DMS53 treated with DMSO at 0.1 percent for 48 hours (cell line): ENCODE measurements around the gene EIF4E1B.

ENCODE experiments used
- DNase-seq: peaks from one replicate; lab custom pipeline; 2025; ENCODE audit not compliant: unreplicated experiment; lab: John Stamatoyannopoulos, UW

EIF4E1B gene

DNA sequence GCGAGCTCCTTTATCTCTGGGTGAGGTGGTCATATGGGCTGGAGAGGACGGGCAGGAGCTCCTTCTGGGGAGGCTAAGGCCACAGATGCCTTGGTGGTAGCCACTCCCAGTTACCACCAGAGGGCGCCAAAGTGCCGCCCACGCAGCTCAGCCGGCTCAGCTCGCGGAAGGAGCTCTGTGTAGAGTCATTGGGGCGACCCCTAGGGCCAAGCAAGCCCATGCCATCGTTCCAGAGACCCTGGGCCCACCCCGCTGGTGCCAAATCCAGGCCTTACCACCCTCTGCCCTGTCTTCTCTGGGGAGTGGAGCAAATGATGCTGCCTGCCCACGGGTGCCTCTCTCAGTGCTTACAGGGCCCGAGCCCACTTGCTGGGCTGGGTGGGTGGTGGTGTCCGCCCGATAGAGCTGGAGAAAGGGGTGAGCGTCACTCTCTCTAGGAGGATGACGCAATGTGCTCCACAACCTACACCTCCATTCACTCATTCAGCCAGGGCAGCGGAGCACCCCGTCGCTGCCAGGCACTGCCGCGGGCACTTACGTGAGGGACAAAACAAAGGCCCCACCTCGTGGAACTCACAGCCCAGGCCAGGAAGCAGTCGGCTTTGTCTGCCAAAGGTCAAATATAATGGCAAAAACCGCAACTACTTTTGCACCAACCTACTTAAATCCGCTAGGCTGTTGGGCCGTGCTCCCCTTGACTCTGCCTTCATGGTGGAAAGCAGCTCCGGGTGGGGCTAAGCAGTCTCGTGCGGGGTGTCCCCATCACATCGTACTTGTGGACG lies 30.6 kb downstream of the EIF4E1B start:
- peak; percentile 74 for DNase-seq

- DNase-seq, result no peak
These were observed 31.2 kb downstream of the EIF4E1B start for GRCh38 chr5:176661676-176662075.

GRCh38 chr5:176662371-176663333 lies 32.2 kb downstream of the EIF4E1B start:
- DNase-seq, result no peak

DNA sequence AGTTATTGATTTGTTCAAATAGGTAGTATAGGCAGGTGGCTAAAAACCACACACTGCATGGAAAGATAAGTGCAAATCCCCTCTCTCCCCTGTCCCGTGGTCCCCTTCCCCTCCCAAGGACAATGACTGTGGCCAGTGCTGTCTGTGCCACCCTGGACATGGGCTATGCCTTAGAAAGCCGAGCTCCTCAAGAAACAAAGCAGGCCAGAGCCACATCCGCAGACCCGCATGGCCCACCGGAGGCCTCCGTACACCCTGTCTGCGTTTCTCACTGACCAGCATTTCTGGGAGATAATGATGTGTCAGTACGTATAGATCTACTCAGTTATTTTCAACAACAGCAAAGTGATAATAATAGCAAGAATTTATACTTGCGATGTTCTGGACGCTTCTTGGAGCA lies 33.1 kb downstream of the EIF4E1B start:
- DNase-seq, result no peak

- no peak for DNase-seq
These were observed 34.0 kb downstream of the EIF4E1B start for GRCh38 chr5:176664479-176664878.

- DNase-seq, result no peak
These were observed 34.4 kb downstream of the EIF4E1B start for GRCh38 chr5:176664886-176665285.

DNA sequence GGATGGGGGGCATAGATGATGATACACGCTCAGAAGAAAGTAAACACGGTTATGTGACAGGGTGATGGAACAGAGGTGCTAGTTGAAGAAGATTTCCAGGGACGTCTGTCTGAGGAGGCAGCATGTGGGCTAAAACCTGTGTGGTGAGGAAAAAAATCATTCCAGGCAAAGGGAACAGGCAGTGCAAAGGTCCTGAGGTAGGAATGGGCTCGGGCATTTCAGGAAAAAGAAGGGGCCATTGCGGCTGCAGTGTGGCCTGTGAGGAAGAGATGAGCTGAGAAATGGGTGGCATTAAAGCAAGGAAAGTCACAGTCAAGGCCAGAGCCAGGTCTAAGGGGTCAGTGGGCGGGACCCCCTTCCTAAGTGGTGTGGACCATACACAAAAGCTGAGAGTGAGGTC lies 35.0 kb downstream of the EIF4E1B start:
- DNase-seq, result no peak

DNA sequence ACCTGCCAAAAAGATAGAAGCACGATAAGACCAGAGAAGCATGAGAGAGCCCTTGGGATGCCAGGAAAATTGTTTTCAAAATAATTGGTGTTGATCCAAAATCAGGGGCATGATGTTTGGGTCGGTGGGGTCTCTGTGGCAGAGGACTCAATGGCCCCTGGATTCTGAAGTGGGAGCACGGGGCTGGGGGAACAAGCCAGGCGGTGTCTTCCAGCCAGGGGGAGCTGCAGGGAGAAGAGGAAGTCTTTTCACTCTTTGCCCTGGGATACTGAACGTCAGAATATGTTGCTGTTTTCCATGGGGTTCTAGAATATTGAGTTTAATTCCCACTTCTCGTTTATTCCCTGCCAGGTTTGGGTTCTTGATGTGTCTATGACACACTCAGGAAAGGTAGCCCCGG lies 37.2 kb downstream of the EIF4E1B start:
- no peak for DNase-seq

DNA sequence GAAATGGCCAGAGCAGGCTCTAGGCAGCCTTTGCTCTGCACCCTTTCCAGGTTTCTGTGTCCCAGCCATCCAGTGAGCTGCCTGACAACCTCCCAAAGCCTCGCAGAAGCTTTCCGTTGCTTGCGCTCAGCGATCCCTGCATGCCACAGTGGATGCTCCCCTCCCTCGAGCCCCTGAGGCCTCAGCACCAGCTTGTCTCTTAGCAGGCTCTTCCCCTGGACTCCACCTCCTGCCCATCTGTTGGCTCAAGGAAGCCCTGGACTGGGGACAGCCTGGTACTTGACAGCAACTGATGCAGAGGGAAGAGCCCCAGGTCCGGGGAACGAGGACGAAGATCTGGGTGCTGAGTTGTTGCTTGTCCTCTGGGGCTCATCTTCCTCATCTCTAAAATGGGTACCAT lies 40.0 kb downstream of the EIF4E1B start:
- DNase-seq, result no peak

- DNase-seq, result no peak
These were observed 40.9 kb downstream of the EIF4E1B start for GRCh38 chr5:176671399-176671798.

DNA sequence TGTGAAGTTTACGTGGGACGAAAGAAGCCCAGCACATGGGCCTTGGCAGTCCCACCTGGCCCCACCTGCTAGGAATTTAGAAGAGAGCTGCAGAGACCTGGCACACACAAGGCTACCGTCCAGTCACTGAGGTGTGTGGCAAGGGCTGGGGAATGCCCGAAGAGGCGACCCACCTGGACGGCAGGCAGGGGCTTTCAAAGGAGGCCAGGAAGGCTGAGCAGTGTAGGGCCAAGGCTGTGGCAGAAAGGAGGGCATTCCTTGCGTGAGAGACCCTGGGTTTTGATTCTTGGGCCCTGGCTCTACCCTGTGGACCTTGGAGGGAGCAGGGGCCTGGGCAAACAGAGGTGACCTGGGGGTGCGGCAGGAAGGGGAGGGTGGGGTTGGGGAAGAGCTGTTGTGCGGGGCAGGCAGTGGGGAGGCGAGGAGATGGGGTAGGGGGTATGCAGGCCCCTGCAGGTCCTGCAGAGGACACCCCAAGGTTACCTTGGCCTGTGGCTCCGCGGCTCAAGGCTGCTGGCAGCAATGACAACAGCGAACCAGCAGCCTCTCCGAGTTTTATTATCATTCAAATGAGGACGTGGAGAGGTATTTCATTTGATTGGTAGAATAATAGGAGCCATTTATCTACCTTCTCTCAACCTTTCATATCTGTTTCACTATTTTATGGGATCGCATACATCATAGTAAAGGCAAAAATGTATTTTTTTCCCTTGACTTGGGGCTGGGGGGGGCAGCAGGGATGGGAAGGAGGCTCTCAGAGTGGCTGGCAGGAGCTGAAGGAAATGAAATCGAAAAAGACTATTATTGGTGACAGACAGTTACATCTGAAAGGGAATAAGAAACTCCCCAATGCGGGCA lies 41.6 kb downstream of the EIF4E1B start:
- DNase-seq, result no peak

GRCh38 chr5:176673651-176674583 lies 43.4 kb downstream of the EIF4E1B start:
- DNase-seq, result no peak

- no peak for DNase-seq
These were observed 44.3 kb downstream of the EIF4E1B start for GRCh38 chr5:176674799-176675198.

DNA sequence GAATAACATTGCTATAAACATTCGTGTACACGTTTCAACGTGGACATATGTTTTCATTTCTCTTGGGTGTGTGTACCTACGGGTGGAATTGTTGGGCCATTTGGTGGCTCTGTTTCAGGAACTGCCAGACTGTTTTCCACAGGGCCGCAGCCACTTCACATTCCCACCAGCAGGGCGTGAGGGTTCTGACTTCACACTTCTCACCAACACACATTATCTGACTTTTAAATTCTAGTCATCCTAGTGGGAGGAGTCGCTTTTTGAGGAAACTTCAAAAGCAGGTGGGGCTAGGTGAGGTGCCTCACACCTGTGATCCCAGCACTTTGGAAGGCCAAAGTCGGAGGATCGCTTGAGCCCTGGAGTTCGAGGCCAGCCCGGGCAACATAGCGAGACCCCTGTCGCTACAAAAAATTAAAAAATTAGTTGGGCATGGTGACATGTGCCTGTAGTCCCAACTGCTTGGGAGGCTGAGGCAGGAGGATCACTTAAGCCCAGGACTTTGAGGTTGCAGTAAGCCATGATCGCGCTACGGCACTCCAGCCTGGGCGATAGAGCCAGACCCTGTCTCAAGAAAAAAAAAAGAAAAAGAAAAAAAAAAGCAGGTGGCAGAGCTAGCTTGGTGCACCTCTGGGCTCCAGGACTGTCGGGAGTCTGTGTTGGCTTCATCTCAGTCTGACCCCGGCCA lies 45.3 kb downstream of the EIF4E1B start:
- no peak for DNase-seq

- no peak for DNase-seq
These were observed 45.9 kb downstream of the EIF4E1B start for GRCh38 chr5:176676361-176676824.

DNA sequence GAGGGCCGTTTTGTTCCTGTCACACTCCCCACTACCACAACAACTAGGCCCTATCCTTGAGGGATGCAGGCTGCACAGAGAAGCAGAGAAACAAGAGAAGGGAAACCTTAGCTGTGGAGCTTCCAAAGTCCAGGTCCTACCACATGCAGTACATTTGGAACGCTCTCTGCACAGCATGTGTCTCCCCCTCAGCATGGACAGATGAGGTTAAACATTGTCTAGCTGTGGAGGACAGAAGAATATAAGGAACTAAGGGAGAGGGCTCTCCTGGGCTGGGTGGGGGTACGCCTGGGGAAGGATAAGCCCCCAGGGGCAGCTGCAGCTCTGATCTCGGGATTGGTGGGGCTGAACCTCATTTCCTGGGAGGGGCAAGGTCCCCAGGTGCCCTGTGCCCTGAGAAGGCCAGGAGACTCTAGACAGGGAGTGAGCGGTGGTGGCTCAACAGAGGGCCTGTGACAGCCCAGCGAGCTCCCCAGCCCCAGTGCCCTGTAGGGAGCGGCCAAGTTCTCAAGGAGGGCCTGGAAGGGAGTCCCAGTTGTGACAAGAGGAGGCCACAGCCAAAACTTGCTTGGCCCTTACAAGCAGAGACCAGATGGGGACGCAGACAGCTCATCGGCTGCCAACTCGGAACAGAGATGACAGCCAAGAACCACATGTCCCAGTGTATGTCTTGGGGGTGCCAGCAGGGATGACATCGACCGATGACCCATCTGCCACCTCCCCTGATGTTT lies 46.9 kb downstream of the EIF4E1B start:
- no peak for DNase-seq

DNA sequence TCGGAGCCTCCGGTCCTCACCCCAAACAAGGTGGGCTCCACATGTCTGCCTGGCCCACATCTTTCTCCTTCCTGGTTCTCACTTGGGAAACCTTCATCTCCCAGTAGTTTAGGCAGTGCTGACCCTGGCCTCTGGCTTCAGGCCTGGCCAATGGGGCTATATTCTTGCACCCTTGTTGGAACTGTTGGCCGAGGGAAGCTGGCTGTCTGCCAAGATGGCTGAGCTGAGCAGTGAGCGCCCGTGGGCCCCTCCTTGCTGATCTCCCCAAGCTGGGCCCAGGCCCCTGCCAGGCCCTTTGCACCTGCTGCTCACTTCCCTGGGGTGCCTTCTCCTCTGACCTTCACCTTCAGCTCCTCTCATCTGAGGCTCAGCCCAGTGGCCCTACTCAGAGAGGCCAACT lies 48.1 kb downstream of the EIF4E1B start:
- no peak for DNase-seq

DNA sequence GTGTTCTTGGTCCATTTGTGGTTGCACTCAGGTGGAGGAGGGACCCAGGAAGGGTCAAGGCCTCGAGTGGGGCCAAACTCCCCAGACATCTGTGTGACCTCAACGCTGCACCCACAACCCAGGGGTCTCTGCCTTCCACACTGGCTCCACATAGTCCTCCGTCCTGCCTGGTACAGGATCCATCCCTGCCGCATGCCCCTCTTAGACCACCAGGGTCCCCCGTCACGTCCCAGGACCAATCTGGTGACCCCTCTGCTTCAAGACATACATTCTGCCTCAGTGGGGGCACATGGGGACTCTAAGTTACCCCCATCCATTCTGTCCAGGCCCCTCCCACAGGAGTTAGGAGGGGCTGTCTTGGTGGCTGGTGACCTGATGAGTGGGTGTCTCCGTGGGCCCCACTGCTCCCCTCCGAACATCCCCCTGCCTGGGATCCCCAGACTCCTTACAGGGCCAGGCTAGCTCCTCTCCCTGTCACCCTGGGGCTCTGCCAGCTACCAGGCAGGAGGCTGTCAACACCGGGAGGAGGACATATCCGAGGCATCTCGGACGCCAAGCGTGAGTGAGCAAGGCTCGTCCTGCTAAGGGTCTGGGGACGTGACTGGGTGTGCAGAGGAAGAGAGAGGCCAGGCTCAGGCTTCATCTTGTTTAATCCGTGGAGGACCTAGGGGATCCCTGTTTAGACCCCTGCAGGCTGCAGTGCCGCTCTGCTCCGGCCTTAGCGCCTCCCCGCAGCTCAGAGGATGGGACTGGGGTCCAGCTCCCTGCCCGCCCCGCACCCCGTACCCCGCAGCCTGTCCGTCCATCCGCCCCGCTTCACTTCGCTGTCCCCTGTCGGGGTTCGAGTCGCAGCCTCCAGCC lies 49.1 kb downstream of the EIF4E1B start:
- DNase-seq, result no peak
